HG02763 (cell line): ENCODE measurements around the gene SLC25A21.
"Not testable (repeated sequence)": the region's sequence is repeated elsewhere in the genome, so short reads cannot be mapped to it uniquely, and the experiment has no call there.

ENCODE experiments used
- ATAC-seq: cut with Tn5 transposase; IDR thresholded peaks from one replicate; pipeline ENCODE4 v1.9.1; 2021; ENCODE audit warnings: mild to moderate bottlenecking, moderate library complexity; ENCODE audit not compliant: unreplicated experiment

SLC25A21 gene

GRCh38 chr14:36738269-36738668, 434.1 kb downstream of the SLC25A21 start:
- no peak for ATAC-seq

- no peak for ATAC-seq
Measured at GRCh38 chr14:36726128-36726527, 446.3 kb downstream of the SLC25A21 start.

- no peak for ATAC-seq
Measured at GRCh38 chr14:36724162-36724561, 448.2 kb downstream of the SLC25A21 start.

GRCh38 chr14:36723530-36723929, 448.9 kb downstream of the SLC25A21 start:
- ATAC-seq = no peak

- no peak for ATAC-seq
Measured at GRCh38 chr14:36721877-36722276, 450.5 kb downstream of the SLC25A21 start.

GRCh38 chr14:36720657-36721056, 451.7 kb downstream of the SLC25A21 start:
- no peak for ATAC-seq

GRCh38 chr14:36719823-36720222, 452.6 kb downstream of the SLC25A21 start:
- no peak for ATAC-seq

GRCh38 chr14:36718216-36718615, 454.2 kb downstream of the SLC25A21 start:
- no peak for ATAC-seq

- ATAC-seq = no peak
Measured at GRCh38 chr14:36717363-36717762, 455.0 kb downstream of the SLC25A21 start.

- no peak for ATAC-seq
Measured at GRCh38 chr14:36716614-36717184, 455.7 kb downstream of the SLC25A21 start.

- ATAC-seq = no peak
Measured at GRCh38 chr14:36713960-36714703, 458.3 kb downstream of the SLC25A21 start.

GRCh38 chr14:36707570-36707969, 464.8 kb downstream of the SLC25A21 start:
- no peak for ATAC-seq

- ATAC-seq = no peak
Measured at GRCh38 chr14:36702474-36702873, 469.9 kb downstream of the SLC25A21 start.

- ATAC-seq = no peak
Measured at GRCh38 chr14:36701132-36701531, 471.3 kb downstream of the SLC25A21 start.

- ATAC-seq = no peak
Measured at GRCh38 chr14:36700651-36701050, 471.8 kb downstream of the SLC25A21 start.

- not testable (repeated sequence) for ATAC-seq
Measured at GRCh38 chr14:36699420-36699819, 473.0 kb downstream of the SLC25A21 start.

- ATAC-seq = no peak
Measured at GRCh38 chr14:36690311-36691040, 481.9 kb downstream of the SLC25A21 start.

- no peak for ATAC-seq
Measured at GRCh38 chr14:36684946-36685345, 487.5 kb downstream of the SLC25A21 start.

GRCh38 chr14:36683083-36683724, 489.2 kb downstream of the SLC25A21 start:
- ATAC-seq = no peak

GRCh38 chr14:36682338-36682737, 490.1 kb downstream of the SLC25A21 start:
- ATAC-seq = no peak

GRCh38 chr14:36676236-36676635, 496.2 kb downstream of the SLC25A21 start:
- no peak for ATAC-seq
